ENCODE data around the gene SHTN1.

DNA sequence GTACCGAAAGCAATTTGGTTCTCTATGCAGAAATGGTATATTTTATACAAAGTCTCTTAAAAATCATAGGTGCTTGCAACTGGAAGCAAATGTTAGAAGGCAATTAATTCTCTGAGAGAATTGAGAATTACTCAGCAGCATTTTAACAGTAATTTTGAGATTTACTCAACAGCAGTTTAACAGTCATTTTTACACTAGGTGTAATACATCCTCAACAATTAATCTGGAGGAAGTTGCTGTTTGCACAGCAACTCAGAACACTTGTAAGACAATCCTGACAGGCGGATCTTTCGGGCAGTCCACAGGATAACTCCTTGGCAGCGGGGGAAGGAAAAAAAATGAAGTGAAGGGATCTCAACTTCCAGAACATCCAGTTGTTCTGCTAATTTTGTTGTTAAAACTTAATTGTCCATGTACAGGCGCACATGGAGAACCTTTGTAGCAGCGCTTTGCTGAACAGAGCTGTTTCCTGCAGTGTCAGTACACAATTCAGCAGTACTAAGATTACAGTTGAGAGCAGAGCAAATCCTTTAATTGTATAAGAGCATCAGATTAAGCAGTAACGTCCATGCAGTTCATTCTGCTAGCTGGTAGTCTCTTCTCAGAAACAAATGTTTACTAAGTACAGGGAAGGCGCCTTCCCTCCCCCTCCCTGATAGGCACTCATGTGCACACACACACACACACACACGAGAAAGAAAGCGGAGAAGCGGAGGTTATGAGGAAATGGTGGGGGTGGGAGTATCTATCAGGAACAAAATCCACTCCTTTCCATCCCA, 111.9 kb downstream of the SHTN1 start:
- TF ChIP-seq, protein P1, sequence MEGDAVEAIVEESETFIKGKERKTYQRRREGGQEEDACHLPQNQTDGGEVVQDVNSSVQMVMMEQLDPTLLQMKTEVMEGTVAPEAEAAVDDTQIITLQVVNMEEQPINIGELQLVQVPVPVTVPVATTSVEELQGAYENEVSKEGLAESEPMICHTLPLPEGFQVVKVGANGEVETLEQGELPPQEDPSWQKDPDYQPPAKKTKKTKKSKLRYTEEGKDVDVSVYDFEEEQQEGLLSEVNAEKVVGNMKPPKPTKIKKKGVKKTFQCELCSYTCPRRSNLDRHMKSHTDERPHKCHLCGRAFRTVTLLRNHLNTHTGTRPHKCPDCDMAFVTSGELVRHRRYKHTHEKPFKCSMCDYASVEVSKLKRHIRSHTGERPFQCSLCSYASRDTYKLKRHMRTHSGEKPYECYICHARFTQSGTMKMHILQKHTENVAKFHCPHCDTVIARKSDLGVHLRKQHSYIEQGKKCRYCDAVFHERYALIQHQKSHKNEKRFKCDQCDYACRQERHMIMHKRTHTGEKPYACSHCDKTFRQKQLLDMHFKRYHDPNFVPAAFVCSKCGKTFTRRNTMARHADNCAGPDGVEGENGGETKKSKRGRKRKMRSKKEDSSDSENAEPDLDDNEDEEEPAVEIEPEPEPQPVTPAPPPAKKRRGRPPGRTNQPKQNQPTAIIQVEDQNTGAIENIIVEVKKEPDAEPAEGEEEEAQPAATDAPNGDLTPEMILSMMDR (IDR thresholded peaks at IDR 0.05; ENCODE audit: extremely low read depth in 1 of 2, insufficient read depth in 1 of 2, low read depth in 1 of 2, low read length in 2 of 2) = no peak
- TF ChIP-seq POLR2A (IDR thresholded peaks at IDR 0.05; ENCODE audit: low read depth, low read length) (no peak), GATA2 (IDR thresholded peaks at IDR 0.05; ENCODE audit: insufficient read depth, insufficient read length, low read depth, low read length) (no peak)
